Measurements from ENCODE around the gene SPIB. TPM values are rescaled to one million over a fixed set of nuclear protein-coding genes. Genes with fewer than 3 reads are reported as not detected.

SPIB gene
- under 1 TPM in 1 of 4 donors, not detected in 3; 0.17 TPM for total RNA-seq

DNA sequence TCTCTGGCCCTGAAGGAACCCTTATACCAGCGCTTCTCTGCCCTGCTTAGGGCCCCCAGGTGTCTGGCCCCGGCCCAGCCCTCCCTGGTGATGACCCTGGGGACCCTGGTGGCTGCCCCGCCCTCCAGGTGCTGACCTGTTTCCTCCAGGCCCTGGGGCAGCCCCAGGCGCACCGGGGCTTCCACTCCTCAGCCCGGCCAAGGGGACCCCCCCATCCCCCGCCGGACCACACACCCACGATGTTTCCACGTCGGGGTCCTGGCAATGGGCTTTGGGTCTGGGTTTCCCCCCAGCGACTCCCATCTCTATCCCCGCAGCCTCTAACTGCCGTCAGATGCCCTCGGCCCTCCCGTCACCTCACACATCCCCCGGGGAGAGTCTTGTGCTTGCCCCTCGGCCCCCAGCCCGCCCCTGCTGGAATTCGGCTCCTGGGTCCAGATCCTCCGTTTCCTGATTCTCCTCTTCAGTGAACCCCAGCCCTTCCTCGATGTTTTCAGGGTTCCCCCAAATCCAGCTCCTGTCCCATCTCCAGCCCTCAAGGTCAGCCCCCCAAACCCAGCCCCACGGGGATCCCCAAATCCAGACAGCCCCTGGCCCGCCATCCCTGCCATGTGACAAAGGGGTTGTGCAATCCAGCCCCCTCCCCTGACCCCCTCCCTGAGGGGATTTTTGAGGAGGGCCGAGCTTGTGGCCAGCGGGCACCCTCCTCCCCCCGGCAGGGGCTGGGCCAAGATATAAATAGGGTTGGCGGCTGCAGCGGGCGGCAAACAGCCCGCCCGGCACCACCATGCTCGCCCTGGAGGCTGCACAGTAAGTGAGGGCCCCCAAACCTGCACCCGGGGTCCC lies at the start of gene SPIB:
SPIB (plus strand) TSS at position 763 of the 846 bp plus-strand sequence; CDS start at position 788, 25 bp downstream.
- DNase-seq (ENCODE audit: extremely low spot score): no peak
- Histone ChIP-seq H3K27me3 (peaks cover 0 to 72% (median 38%) of the 10 kb centered on the region in 4 donors), H3K36me3 (peaks cover 0 to 9% (median 3%) of the 10 kb centered on the region in 4 donors), H3K9me3 (no peaks in the 10 kb centered on the region), H3K4me3 (no peak within 1 kb of the TSS), H3K4me1 (peaks cover 4 to 22% (median 13%) of the 10 kb centered on the region in 4 donors), H3K27ac (replicated peaks in 1 of 4) (no peak within 1 kb of the TSS)
- TF ChIP-seq POLR2AphosphoS5 (IDR thresholded peaks at IDR 0.05) (no peak), POLR2A (IDR thresholded peaks at IDR 0.05; ENCODE audit: low read depth) (no peak), EP300 (IDR thresholded peaks at IDR 0.05) (no peak)
- TF ChIP-seq, protein P1, sequence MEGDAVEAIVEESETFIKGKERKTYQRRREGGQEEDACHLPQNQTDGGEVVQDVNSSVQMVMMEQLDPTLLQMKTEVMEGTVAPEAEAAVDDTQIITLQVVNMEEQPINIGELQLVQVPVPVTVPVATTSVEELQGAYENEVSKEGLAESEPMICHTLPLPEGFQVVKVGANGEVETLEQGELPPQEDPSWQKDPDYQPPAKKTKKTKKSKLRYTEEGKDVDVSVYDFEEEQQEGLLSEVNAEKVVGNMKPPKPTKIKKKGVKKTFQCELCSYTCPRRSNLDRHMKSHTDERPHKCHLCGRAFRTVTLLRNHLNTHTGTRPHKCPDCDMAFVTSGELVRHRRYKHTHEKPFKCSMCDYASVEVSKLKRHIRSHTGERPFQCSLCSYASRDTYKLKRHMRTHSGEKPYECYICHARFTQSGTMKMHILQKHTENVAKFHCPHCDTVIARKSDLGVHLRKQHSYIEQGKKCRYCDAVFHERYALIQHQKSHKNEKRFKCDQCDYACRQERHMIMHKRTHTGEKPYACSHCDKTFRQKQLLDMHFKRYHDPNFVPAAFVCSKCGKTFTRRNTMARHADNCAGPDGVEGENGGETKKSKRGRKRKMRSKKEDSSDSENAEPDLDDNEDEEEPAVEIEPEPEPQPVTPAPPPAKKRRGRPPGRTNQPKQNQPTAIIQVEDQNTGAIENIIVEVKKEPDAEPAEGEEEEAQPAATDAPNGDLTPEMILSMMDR (IDR thresholded peaks at IDR 0.05): no peak
- intact Hi-C loops (cut with DNase I): no loop called here
- 19% methylated on average over 19 of the region's 34 CpGs for WGBS

- H3K9me3 ChIP-seq: no peaks in the 10 kb centered on the region
- DNase-seq (ENCODE audit: extremely low spot score): no peak
- H3K4me3 ChIP-seq: no peak overlapping the region
- no peaks in the 10 kb centered on the region for H3K36me3 ChIP-seq
- intact Hi-C loops (cut with DNase I): no loop called here
- peaks cover 9 to 26% (median 15%) of the 10 kb centered on the region in 4 donors for H3K4me1 ChIP-seq
- H3K27ac ChIP-seq (replicated peaks in 1 of 4): no peak overlapping the region
- TF ChIP-seq, protein P1 (IDR thresholded peaks at IDR 0.05): no peak
- TF ChIP-seq EP300 (IDR thresholded peaks at IDR 0.05): no peak
- TF ChIP-seq POLR2AphosphoS5 (IDR thresholded peaks at IDR 0.05): no peak
- TF ChIP-seq POLR2A (IDR thresholded peaks at IDR 0.05; ENCODE audit: low read depth): no peak
- H3K27me3 ChIP-seq: no peaks in the 10 kb centered on the region
- 83% methylated on average over 10 of the region's 10 CpGs for WGBS
Observed at GRCh38 chr19:50371914-50372475, 46.7 kb upstream of the SPIB start.

DNA sequence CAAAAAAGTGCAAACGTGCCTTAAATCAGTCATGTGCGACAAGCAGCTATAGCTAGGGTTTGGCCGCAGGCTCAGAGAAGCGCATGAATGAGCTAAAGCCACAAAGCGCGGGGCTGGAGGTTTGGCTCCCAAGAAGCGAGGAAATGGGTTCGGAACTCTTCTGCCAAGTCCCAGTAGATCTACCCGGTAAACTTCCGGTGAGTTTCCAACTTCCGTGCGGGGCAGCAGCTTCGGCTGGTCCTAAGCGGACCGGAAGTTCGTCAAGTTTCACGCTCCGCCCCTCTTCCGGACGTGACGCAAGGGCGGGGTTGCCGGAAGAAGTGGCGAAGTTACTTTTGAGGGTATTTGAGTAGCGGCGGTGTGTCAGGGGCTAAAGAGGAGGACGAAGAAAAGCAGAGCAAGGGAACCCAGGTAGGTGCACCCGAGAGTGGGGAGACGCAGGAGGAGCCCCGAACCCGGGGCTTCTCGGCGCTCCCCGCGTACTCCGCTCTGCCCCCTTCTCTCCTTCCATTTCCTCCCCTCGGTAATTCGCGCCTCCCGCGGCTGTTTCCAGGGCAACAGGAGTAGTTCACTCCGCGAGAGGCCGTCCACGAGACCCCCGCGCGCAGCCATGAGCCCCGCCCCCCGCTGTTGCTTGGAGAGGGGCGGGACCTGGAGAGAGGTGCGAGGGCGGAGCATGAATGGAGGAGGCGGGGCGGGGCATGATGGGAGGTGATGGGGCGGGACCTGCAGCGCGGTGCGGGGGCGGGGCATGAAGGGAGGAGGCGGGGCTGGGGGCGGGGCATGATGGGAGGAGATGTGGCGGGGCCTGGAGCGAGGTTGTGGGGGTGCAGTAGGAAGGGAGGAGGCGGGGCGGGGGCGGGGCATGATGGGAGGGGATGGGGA lies 42.3 kb upstream of the SPIB start, which contains the start of gene NR1H2:
NR1H2 (plus strand) TSS at position 292 of the 885 bp plus-strand sequence. CDS start 1,149 bp downstream, outside the sequence.
- Histone ChIP-seq H3K4me1 (peaks cover 16 to 28% (median 26%) of the 10 kb centered on the region in 4 donors), H3K27me3 (no peaks in the 10 kb centered on the region), H3K4me3 (peak within 1 kb of the TSS; percentile 85 to 99 (median 90)), H3K36me3 (peaks cover 36 to 43% (median 41%) of the 10 kb centered on the region in 4 donors), H3K9me3 (no peaks in the 10 kb centered on the region), H3K27ac (replicated peaks in 1 of 4) (peak within 1 kb of the TSS; percentile 98 to 100 (median 98))
- WGBS: 2% methylated on average over 66 of the region's 67 CpGs
- intact Hi-C loops (cut with DNase I): no loop called here
- peak; percentile 98 for DNase-seq (ENCODE audit: extremely low spot score)
- TF ChIP-seq POLR2AphosphoS5 (IDR thresholded peaks at IDR 0.05) (peak; percentile 97 to 99), EP300 (IDR thresholded peaks at IDR 0.05) (no peak), POLR2A (IDR thresholded peaks at IDR 0.05; ENCODE audit: low read depth) (no peak)
- TF ChIP-seq, protein P1 (IDR thresholded peaks at IDR 0.05): peak in 1 of 3 experiments; percentile 29

- Histone ChIP-seq H3K36me3 (peaks cover 39 to 50% (median 48%) of the 10 kb centered on the region in 4 donors), H3K9me3 (no peaks in the 10 kb centered on the region), H3K27ac (replicated peaks in 1 of 4) (peak overlapping the region; percentile 98 to 100 (median 98)), H3K4me3 (peak overlapping the region; percentile 85 to 99 (median 90)), H3K27me3 (no peaks in the 10 kb centered on the region), H3K4me1 (peaks cover 16 to 28% (median 26%) of the 10 kb centered on the region in 4 donors)
- 44% methylated on average over 7 of the region's 7 CpGs for WGBS
- intact Hi-C loops (cut with DNase I): no loop called here
- DNase-seq (ENCODE audit: extremely low spot score): no peak
- no peak for TF ChIP-seq EP300 (IDR thresholded peaks at IDR 0.05)
- no peak for TF ChIP-seq POLR2AphosphoS5 (IDR thresholded peaks at IDR 0.05)
- TF ChIP-seq POLR2A (IDR thresholded peaks at IDR 0.05; ENCODE audit: low read depth): no peak
- TF ChIP-seq, protein P1 (IDR thresholded peaks at IDR 0.05): no peak
Observed at GRCh38 chr19:50377051-50377461, 41.7 kb upstream of the SPIB start.
